Stimulated activated CD8-positive, alpha-beta memory T cell treated with anti-CD3 and anti-CD28 coated beads, Interleukin-7, amount 100 ng/mL, for 24 hours (primary cell): ENCODE measurements around the gene UFM1.
"Not testable (repeated sequence)": the region's sequence is repeated elsewhere in the genome, so short reads cannot be mapped to it uniquely, and the experiment has no call there.

Experiments used
- DNase-seq: peaks from one replicate; pipeline ENCODE4 v3.0.0-alpha.2; 2020; ENCODE audit warnings: low read depth

The UFM1 gene

DNA sequence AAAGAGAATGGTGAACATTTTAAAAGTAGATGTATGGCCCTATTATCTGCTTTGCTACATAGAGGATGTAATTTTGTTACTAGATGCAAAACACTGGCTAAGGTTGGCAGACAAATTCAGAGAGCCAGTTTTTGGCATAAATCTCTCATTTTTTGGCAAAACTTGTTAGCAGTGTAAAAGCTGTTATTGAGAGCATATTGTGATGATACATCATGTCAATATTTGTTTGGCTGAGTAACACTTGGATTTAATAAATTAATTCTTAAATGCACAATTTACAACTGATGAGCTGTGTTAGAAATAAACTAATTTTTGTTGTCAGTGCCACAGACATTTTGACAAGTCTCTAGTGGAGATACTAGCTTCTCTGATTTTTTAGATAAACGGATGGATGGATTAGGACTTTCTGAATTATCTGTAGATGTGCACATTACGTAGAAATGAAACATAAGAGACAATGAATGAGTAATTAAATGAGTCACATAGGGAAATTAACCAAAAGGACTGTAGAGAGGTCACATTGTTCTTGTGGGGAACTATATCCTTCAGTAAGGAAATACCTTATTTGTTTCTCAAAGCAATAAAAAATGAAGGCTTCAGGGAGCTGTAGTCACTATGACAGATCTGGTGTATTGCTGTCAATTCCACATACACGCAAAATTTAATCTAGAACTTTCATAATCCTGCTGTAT is 17.4 kb downstream of the UFM1 start:
- DNase-seq, result no peak

DNA sequence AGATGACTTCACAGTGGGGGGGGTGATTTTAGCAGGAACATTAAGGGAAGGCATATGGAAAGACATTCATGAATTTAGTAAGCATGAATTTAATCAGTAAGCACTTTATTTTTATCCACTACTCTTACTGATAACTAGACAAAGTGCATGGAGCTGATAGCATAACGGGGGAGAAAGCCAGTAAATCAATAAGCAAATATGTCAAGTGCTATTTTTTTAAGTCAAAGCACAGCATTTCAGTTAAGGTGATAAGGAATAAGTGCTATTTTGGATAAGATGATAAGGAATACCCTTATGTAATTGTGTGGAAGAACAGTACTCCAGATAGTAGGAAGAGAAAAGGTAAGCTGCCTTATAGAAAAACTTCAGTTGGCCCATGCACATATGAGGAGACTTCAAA is 19.4 kb downstream of the UFM1 start:
- DNase-seq, result no peak

DNA sequence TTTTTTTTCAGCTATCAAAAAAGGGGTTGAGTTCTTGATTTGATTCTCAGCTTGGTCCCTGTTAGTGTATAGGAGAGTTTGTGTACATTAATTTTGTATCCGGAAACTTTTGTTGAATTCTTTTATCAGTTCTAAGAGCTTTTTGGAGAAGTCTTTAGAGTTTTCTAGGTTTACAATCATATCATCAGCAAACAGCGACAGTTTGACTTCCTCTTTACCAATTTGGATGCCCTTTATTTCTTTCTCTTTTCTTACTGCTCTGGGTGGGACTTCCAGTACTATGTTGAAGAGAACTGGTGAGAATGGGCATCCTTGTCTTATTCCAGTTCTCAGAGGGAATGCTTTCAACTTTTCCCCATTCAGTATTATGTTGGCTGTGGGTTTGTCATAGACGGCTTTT is 20.4 kb downstream of the UFM1 start:
- not testable (repeated sequence) for DNase-seq

DNA sequence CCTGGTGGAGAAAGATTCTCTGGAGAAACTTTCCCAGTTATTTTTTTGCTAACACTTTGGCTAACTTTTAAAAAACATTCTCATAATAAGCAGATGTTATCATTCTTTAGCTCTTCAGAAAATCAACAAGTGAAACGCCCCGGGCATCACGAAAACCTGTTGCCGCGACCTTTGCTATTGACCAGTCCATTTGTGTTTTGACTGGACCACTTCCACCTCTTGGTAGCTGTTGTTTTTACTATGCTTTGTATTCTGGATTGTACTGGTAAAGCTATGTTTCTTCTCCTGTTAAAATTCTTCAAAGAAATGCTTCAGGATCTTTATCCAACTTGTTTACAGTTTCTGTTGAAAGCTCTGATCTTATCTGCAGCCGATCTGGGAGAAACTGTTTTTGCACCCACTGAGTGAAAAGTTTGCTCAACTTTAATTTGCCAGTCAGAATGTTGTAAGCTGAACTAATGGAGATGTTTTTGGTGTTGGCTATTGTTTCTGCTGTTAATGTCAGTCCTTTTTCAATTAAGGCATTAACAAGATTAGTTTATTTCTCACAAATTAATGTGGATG is 23.3 kb downstream of the UFM1 start:
- DNase-seq, result no peak

DNA sequence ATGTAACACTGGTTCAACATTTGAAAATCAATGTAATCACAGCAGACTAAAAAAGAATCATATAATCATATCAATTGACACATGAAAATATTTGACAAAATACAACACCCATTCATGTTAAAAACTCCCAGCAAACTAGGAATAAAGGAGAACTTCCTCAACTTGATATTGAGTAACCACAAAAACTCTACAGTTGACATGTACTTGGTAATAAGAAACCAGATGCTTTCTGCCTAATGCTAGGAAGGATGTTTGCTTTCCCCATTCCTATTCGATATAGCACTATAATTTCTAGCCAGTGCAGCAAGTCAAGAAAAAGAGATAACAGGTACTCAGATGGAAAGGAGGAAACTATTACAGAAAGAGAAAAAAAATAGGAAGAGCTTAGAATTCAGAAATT is 26.9 kb downstream of the UFM1 start:
- no peak for DNase-seq

DNA sequence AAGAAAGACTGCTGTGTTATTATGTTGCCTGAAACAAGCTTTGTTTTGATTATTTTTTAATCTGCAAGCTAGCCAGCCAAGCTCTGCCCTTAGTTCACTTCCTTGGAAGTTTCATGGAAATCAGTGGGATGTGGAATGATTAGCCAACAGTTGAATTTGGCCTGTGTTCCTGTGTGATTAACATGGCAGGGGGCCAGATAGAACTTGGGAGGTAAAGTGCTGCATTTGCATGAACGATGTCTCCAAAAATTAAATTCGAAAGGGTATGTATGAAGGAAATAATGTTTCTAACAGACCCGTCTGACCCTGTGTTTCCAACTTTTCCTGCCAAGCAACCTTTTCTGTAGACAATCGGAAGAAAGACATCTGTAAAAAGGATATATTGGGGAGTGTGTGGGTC is 32.2 kb downstream of the UFM1 start:
- DNase-seq, result no peak

DNA sequence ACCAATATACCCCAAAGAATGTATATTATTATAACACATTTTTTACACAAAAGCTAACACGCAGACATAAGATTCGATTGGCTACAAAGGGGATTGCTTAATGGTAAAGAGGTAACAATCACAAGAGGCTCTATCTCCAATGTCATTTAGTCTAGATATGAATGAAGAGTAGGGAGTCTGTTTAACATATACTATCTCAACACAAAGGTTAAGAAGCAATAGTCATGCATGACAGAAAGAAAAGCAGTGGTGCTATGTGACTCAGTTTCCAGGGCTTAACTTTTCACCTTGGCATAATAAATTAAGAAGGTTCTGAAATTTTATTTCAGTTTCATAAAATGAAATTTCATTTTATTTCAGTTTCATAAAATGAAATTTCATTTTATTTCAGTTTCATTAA is 33.3 kb downstream of the UFM1 start:
- no peak for DNase-seq

DNA sequence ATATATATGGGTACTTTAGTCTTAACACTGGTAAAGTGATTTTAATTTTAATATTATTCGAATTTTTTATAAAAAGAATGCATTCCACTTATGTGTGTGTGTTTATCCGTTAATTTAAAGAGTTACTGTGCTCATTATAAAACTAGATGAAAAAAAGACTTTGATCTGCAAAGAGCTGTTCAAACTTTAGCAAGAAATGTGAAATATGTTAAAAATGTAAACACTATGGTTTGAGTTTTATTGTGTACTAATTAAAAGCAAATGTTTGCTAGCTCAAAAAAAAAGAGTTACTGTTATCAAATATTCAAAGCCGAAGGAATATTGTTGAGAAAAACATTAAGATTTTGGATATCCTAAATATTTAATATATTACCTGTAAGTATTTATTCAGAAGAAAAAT is 34.5 kb downstream of the UFM1 start:
- no peak for DNase-seq

DNA sequence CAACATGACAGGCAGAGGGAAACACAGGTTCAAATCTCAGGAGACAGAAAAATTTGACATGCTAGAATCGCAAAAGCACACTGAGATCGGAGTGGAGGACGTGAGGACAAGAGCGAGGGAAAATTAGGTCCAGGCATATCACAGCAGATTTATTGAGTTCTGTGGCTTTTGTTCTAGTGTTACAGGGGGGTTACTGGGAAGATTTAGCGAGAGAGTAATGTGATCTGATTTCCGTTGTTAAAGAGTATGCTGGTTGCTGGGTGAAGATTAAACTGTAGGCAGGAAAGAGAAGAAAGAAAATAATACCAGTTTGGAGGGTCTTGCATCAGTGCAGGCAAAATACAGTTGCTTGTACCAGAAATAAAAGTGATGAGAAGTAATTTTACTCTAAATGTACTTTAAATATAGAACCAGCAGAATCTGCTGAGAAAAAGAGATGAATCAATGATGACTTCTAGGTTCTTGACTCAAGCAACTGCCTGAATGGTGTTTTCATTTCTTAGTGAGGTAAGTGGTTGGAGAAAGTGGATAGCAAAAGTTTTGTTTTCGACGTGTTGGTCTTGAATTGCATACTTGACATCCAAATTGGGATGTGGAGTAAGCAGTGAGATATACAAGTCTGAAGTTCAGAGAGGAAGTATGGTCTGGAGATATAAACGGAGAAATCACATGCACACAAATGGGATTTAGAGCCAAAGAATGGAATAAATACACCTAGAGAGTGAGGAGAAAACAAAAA is 35.7 kb downstream of the UFM1 start:
- DNase-seq, result no peak

DNA sequence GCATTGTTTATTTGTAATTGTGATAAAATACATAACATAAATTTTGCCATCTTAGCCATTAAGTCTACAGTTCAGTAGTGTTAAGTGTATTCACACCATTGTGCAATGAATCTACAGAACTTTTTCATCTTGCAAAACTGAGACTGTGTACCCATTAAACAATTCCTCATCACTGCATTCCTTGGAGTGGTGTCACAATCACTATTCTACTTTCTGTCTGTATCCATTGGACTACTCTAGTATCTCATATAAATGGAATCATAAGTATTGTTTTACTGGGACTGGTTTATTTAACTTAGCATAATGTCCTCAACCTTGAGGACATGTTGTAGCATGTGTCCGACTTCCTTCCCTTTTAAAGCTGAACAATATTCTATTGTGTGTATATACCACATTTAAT is 36.8 kb downstream of the UFM1 start:
- no peak for DNase-seq

DNA sequence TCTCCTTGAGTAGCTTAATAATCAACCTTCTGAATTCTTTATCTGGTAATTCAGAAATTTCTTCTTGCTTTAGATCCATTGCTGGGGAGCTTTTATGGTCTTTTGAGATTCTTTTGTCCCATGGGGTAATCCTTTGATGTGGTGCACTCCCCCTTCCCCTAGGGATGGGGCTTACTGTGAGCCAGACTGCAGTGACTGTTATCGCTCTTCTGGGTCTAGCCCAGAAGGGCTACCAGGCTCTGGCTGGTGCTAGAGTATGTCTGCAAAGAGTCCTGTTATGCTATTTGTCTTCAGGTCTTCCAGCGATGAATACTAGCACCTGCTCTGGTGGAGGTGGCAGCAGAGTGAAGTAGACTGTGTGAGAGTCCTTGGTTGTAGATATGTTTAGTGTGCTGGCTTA is 41.7 kb downstream of the UFM1 start:
- no peak for DNase-seq

DNA sequence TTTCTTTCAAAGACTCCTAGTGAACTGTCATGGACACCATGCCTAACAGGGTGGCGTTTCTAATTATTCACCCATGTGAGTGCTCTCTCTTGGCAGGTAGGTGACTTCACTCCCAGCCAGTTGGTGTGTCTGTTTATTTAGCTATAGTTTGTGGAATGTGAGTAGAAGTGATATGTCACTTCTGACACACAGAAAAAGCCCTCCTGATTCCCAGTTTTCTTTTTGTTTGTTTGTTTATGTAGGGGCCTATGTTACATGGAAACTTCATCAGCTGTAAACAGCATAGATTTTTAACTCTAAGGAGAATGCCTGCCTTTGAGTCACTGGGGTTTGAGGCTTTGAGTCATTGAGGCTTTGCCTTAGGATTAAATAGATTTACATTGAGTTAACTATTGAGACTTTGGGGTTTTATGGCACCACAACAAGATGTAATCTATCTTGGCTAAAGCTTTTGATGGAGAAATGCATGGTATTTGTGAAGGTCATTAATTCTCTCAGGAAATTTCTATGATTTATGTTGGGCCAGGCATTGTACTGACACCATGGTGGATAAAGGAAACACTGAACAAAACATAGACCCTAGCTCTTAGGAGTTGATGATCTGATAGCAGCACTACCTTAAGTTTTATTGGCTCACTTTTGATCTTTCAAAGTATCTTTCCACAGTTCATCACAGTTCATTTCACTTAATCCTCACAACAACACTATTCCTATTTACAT is 45.3 kb downstream of the UFM1 start:
- DNase-seq, result no peak

DNA sequence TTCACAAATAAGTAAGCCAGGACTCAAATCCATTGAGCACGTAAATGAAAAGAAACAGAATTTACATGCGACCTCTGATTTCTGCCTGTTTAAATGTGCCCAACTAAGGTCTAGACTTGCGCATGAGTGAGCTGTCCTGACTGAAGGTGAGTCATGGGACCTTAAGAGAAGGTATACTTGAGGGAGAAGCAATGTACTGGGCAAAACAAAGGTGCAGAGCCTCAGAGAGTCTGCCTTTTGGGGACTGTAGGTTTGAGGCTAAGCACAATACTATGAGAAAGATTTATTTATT is 45.8 kb downstream of the UFM1 start:
- no peak for DNase-seq

DNA sequence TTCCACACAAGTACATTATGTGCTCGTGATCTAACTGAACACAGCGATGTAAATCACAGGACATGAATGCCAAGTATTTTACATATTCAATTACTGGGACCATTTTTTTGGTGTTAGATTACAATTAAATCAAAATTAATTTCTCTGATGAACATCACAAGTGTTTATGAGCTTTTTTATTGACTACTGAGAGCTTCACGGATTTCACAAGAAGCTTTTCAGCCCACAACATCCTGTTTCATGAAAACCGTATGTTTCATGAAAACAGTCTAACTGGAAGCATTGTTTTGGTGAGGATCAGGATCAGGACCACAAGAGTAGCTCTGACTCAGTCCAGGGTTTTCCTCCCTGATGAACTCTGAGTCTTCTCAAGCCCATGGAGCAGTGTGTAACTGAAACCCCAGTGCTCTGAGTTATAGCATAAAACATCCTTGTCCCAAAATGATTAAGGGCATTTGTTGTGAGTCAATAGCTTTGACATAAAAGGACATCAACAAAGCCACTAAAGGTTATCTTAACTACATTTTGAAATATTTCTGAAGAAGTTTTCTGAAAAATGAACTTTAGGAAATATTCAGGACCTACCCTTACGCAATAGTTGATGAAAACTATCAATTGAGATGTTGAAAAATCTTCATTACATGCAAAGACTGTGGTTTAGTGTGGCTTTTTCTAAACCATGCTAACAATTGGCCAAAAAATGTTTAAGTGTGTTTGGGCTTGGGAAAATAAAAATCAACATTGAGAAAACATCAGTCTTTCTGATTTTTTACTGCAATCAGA is 49.3 kb downstream of the UFM1 start:
- DNase-seq, result no peak

DNA sequence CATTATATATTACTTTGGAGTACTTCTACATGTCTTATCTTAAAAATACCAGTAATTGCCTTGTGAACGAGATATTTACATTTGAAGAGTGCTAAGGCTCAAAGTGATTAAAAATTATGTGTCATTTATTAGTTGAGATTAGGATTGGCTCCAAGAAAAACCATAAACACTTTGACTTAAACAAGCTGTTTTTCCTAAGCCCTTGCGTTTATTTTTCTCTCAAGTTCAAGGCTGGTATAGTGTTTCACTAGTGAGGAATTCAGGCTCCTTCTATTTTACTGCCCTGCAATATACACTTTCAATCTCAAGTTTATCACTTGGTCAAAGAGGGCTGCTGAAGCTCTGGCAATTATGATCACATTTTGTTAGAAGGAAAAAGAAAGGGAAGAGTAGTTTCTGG is 49.9 kb downstream of the UFM1 start:
- DNase-seq, result no peak

DNA sequence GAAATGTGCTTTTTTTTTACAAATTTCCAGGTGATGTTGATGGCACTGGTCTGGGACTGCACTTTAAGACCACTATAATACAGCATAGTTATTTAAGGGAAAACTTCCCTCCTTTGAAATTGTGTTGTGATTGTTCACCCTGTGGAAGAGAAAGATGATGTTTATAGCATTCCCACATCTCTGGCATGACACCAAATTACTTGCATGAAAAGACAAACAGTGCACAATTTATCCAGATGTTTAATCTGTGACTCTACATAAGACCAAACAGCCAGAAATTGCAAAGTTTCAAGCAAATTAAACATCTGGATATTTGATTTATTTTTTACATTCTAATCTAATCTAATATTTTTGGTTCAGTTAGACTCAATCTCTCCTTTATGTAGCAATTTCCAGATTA is 51.6 kb downstream of the UFM1 start:
- DNase-seq, result no peak

DNA sequence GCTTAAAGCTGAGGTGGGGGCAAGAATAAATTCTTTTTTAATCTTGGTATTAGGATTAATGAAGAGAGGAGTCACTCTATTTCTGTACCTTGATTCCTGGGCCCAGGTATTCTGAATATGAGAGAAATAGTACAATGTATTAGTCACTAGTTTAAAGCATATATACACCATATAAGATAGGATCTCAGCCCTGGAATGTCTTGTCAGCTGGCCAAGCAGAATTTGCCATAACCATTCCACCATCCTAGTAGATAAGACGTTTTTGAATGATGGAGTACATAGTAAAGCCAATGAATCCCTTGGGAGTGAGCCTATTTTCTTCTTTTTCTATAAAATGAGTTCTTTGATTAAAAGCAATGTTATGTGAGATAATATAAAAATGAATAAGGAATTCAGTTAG is 55.6 kb downstream of the UFM1 start:
- DNase-seq, result no peak

DNA sequence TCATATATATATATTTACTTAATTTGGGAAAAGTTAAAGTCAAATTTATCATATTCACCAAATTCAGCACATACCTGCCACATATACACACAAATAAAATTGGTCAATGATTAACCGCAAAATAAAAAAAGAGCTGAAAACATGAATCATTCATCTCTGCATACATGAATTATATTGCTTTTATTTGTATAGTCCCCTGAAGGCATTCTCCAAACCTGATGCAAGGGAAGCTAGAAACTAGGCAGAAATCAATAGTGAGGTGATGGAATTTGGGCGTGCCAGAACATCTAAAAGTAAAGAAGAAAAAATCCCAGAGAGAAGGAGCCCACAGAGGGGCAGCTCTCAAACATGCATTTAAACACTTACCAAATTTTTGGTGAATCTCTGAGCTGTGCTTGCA is 60.1 kb downstream of the UFM1 start:
- DNase-seq, result no peak

DNA sequence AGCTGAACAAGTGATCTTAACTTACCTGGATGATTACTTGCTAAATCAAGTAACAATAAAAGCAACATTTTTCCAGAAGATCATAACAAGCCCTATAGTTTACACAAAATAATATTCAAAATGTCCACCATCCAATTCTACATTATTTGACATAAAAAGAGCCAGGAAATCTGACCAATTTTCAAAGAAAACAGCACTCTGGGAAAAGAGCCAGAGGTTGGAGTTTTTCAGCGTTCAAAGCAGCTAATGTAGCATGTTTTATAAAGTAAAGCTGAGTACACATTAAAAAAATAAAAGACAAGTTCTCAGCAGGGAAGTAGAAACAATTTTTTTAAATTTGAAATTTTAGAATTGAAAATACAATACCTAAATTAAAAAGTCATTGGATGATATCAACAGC is 62.6 kb downstream of the UFM1 start:
- no peak for DNase-seq
